SHP77 treated with DMSO at 0.1 percent for 48 hours (cell line): Measurements from ENCODE around the gene PAX8.
A peak's percentile ranks its signal among the peaks of the same experiment; 100 is the strongest.

Source experiments
- DNase-seq: peaks from one replicate; lab custom pipeline; 2025; lab: John Stamatoyannopoulos, UW

Gene PAX8

DNA sequence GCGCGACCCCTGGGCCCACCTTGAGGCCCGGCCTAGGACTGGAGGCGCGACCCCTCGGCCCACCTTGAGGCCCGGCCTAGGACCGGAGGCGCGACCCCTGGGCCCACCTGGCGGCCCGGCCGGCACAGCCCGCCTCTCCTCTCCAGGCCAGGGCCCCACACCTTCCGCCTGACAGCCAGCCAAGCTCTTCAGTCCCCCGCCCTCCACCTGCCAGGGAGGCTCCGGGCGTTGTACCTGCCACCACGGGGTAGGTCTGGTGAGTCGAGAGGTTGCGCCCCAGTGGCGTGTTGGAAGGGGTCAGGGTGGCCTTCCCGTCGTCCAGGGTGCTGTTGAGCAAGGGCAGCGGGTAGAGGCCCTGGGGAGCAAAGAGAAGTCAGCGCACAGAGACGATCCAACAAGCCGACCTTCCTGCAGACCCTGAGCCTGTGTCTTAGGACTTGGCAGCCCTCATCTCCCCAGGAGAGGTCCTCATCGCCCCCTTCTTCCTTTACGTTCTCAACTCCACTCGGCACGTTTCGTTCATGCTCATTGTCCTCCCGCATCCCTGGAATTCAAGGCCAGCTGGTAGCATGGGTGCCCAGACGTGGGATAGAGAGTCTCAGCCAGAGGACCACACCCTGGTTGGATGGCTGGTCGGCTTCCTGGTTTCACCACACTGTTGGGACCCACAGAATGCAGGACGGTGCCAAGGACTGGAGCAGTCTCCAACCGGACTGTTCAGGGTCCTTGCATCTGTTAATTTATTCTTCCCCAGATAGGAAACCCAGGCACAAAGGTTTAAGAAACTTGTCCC lies 42.2 kb downstream of the PAX8 start:
- DNase-seq = no peak

DNA sequence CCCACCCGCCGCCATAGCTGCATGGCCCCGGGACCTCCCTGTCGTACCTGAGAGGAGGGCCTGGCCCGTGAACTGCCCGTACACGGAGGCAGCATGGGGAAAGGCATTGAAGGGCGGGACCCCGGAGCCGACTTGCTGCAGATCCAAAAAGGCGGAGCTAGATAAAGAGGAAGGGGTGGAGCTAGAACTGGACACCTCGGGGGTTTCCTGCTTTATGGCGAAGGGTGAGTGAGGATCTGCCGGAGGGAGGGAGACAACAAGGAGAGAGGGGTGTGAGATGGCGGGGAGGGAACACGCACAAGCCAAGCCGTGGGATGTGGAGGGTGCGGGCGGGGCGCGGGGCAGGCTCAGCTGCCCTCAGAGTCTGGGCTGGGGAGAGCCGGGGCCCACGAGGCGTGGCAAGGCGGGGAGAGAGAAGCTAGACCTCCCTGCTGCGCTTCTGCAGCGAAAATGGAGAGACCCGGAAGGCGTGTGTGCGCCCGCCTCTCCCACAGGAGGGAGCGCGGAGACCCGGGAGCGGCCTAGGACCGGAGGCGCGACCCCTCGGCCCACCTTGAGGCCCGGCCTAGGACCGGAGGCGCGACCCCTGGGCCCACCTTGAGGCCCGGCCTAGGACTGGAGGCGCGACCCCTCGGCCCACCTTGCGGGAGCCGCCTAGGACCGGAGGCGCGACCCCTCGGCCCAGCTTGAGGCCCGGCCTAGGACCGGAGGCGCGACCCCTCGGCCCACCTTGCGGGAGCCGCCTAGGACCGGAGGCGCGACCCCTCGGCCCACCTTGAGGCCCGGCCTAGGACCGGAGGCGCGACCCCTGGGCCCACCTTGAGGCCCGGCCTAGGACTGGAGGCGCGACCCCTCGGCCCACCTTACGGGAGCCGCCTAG lies 43.1 kb downstream of the PAX8 start:
- peak; percentile 51 for DNase-seq

- no peak for DNase-seq
These were observed 43.9 kb downstream of the PAX8 start for GRCh38 chr2:113234721-113235346.

GRCh38 chr2:113233593-113234550 lies 44.8 kb downstream of the PAX8 start:
- DNase-seq = no peak

DNA sequence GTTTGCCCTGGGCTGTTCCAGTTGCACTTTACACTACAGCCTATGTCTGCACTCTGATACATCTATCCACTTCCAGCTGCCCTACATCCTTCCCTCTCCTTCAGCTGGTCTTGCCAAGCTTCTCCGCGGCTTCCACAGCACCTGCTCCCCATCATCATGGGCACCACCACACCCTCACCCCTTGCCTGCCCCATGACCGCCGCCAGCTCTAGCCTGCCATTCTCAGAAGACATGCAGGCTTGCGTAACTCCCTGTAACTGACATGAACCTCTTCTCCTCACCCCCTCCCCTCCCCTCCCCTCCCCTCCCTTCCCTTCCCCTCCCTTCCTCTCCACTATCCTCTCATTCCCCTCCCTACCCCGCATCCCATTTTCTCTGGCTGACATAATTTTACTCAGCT lies 46.0 kb downstream of the PAX8 start:
- DNase-seq = no peak

DNA sequence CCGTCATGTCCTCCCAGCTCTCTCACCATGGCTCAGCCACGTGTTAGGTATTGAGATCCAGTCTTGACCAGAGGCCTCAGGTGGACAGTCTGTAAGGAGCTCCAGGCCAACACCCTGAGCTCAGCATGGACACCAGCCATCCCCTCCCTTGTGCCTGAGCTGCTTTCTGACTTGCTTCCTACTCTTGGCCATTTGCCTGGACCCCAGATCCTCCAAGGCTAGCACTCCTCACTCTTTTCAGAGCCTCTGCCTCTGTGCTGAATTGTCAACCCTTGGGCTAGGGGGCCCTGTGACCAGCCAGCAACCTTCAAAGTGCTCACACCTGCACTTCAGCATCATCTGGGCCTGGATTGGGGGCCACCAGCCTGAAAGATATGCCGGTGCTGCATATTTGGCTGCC lies 46.6 kb downstream of the PAX8 start:
- no peak for DNase-seq

GRCh38 chr2:113231064-113231463 lies 47.7 kb downstream of the PAX8 start:
- DNase-seq = no peak

- no peak for DNase-seq
These were observed 48.2 kb downstream of the PAX8 start for GRCh38 chr2:113230531-113230930.

- DNase-seq = no peak
These were observed 48.9 kb downstream of the PAX8 start for GRCh38 chr2:113229795-113230194.

- DNase-seq = no peak
These were observed 49.6 kb downstream of the PAX8 start for GRCh38 chr2:113228991-113229716.

DNA sequence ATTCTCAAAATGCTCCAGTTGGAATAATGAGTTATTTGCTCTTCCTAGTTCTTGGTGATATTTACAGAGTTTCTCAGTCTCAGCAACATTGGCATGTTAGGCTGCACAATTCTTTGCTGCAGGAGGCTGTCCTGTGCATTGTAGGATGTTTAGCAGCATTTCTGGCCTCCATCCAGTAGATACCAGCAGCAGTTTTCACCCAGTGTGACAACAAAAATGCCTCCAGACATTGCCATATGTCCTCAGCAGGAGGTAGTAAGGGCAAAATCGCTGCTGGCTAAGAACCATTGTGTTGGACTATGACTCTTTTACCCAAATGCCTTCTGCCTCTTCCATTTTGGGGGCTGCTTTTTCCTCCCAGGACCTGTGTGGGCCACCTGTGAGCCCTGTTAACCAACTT lies 50.4 kb downstream of the PAX8 start:
- no peak for DNase-seq

DNA sequence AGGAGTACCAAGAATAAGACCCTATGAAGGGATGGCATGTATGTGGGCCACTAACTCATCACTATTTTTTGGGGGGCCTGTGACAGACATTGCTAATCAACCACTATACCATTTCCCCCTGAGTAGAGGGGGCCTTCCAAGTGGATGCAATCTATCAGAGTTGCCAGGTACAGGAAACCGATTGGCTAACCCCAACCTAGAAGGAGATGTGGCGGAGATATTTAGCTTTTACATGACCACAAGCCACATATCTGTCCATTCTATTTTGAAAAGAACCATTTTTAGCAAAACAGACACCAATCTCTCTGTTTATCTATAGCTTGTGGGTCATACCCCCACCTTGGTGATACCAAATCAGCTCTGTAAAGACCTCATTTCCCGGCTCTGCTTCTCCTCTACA lies 51.0 kb downstream of the PAX8 start:
- no peak for DNase-seq

- no peak for DNase-seq
These were observed 51.4 kb downstream of the PAX8 start for GRCh38 chr2:113227290-113227689.

- no peak for DNase-seq
These were observed 52.3 kb downstream of the PAX8 start for GRCh38 chr2:113226462-113226861.

- no peak for DNase-seq
These were observed 53.2 kb downstream of the PAX8 start for GRCh38 chr2:113225263-113226259.

DNA sequence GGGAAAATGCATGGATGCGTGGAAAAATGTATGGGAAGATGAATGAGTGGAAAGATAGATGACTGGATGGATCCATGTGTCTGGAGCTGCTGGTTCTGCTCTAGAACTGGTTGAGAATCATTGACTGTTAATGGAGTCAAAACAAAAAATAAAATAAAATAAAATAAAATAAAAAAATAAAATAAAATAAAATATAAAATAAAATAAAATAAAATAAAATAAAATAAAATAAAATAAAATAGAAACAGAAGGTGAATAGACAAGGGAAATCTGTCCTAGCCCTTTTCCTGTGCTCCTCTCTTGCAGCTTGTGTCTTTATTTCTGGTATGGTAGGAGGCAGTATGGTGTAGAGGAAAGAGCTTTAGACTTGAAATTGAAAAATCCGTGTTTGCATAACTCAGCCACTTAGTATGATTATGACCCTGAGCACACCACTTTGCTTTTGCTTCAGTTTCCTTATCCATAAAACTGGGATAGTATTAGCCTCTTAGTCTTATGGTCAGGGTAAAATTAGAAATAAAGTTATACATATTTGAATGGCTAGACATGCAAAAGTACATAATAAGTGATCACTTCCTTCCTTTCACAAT lies 54.0 kb downstream of the PAX8 start:
- DNase-seq = no peak

DNA sequence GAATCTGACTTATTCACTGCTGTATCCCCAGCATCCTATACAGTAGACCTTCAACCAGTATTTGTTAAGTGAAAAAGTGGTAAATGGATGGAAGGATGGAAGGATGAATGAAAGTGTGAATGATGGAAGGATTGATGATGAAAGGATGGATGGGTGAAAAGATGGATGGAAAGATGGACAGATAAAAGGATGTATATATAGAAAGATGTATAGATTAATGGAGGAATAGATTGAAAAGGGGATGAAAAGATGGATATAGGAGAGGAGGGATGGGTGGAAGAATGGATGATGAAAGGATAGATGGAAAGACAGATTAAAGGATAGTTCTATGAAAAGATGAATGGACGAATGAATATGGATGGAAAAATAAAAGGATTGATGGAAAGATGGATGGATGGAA lies 54.9 kb downstream of the PAX8 start:
- DNase-seq = no peak

DNA sequence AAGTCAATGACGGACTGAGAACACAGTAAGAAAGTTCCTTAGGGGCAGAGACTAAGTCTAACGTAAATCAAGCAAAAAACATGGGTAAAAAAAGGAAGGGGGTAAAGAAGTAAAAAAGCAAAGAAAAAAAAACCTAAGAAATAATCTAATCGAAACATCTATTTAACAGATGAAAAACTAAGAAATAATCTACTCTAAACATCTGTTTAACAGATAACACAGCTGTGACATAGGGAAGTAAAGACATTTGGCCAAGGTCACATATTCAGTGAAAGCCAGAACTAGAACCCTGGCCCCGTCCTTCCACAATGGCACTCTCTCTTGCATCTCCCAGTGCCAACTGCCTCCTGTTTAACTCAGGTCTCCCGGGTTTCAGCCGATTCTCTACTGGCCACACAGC lies 56.9 kb downstream of the PAX8 start:
- no peak for DNase-seq

DNA sequence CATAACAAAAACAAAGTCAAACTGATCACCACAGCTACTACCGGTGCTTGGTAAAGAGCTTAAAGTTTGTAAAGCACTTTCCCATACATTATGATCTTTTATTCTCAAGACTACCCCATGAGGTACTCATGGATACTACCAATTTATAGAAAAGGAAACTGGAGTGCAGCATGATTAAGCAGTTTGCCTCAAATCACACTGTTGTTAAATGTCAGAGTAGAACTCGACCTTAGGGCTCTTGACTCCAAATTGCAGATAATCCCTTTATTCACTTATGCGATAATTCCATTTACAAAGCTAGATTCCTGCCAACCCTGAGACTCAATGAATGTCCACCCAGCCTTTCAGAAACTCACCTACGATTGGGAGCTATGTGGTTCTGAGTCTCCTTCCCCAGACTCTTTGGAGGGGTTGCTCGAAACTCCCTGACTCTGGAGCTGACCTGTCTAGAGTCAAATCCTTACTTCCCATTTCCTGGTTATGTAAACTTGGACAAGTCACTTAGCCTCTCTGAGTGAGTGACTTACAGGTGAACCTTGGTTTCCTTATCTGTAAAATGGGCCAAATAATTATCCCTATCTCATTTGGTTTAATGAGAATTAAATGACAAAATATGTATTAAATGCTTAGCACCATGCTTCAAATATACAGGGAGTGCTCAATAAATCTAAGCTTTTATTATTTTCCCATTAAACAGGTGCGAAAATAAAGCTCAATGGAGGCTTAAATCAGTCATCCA lies 57.6 kb downstream of the PAX8 start:
- DNase-seq = no peak
